HEK293 (cell line): ENCODE measurements around the gene CKLF.

Experiments
- BCL11B ChIP-seq: fragments of 450-650 bp; formaldehyde crosslinking; IDR thresholded peaks from 2 replicates; pipeline ENCODE4 v1.5.1; 2016; ENCODE audit warnings: low read depth, missing biosample characterization, missing genetic modification characterization
- EGR2 ChIP-seq: fragments of 450-650 bp; formaldehyde crosslinking; IDR thresholded peaks from 2 replicates; pipeline ENCODE4 v1.5.1; 2016; ENCODE audit warnings: low read depth, missing biosample characterization, missing genetic modification characterization
- KLF1 ChIP-seq: fragments of 450-650 bp; formaldehyde crosslinking; IDR thresholded peaks from 2 replicates; pipeline ENCODE4 v1.5.1; 2016; ENCODE audit warnings: missing biosample characterization, missing genetic modification characterization
- KLF8 ChIP-seq: fragments of 450-650 bp; formaldehyde crosslinking; IDR thresholded peaks from 2 replicates; pipeline ENCODE4 v1.5.1; 2016; ENCODE audit warnings: missing biosample characterization, missing genetic modification characterization
- KLF9 ChIP-seq: fragments of 450-650 bp; formaldehyde crosslinking; IDR thresholded peaks from 2 replicates; pipeline ENCODE4 v1.5.1; 2016; ENCODE audit warnings: missing biosample characterization, missing genetic modification characterization, low read depth
- PATZ1 ChIP-seq: fragments of 450-650 bp; formaldehyde crosslinking; IDR thresholded peaks from 2 replicates; pipeline ENCODE4 v1.5.1; 2016; ENCODE audit warnings: missing biosample characterization, missing genetic modification characterization
- ZBTB11 ChIP-seq: fragments of 450-650 bp; formaldehyde crosslinking; conservative IDR thresholded peaks from 2 replicates; pipeline ENCODE4 v1.5.1; 2016; ENCODE audit warnings: low read depth, missing biosample characterization, missing genetic modification characterization
- ZBTB20 ChIP-seq: fragments of 450-650 bp; formaldehyde crosslinking; IDR thresholded peaks from 2 replicates; pipeline ENCODE4 v1.5.1; 2016; ENCODE audit warnings: missing biosample characterization, missing genetic modification characterization
- ZBTB8A ChIP-seq: fragments of 450-650 bp; formaldehyde crosslinking; IDR thresholded peaks from 2 replicates; pipeline ENCODE4 v1.5.1; 2016; ENCODE audit warnings: missing biosample characterization, missing genetic modification characterization
- ZEB2 ChIP-seq: fragments of 450-650 bp; formaldehyde crosslinking; IDR thresholded peaks from 2 replicates; pipeline ENCODE4 v1.5.1; 2016; ENCODE audit warnings: missing biosample characterization, missing genetic modification characterization
- ZFHX2 ChIP-seq: fragments of 450-650 bp; formaldehyde crosslinking; conservative IDR thresholded peaks from 2 replicates; pipeline ENCODE4 v1.5.1; 2016; ENCODE audit warnings: missing biosample characterization, missing genetic modification characterization
- ZFP41 ChIP-seq: fragments of 450-650 bp; formaldehyde crosslinking; IDR thresholded peaks from 2 replicates; pipeline ENCODE4 v1.5.1; 2016; ENCODE audit warnings: missing biosample characterization, missing genetic modification characterization, borderline replicate concordance
- ZIC2 ChIP-seq: fragments of 450-650 bp; formaldehyde crosslinking; IDR thresholded peaks from 2 replicates; pipeline ENCODE4 v1.5.1; 2016; ENCODE audit warnings: missing biosample characterization, missing genetic modification characterization
- ZNF248 ChIP-seq: fragments of 450-650 bp; formaldehyde crosslinking; IDR thresholded peaks from 2 replicates; pipeline ENCODE4 v1.5.1; 2017; ENCODE audit warnings: missing biosample characterization, missing genetic modification characterization
- ZNF398 ChIP-seq: fragments of 450-650 bp; formaldehyde crosslinking; IDR thresholded peaks from 2 replicates; pipeline ENCODE4 v1.5.1; 2017; ENCODE audit warnings: missing biosample characterization, missing genetic modification characterization
- ZNF423 ChIP-seq: fragments of 450-650 bp; formaldehyde crosslinking; IDR thresholded peaks from 2 replicates; pipeline ENCODE4 v1.5.1; 2016; ENCODE audit warnings: missing biosample characterization, missing genetic modification characterization
- ZNF488 ChIP-seq: fragments of 450-650 bp; formaldehyde crosslinking; IDR thresholded peaks from 2 replicates; pipeline ENCODE4 v1.5.1; 2016; ENCODE audit warnings: missing biosample characterization, missing genetic modification characterization
- ZNF513 ChIP-seq: fragments of 450-650 bp; IDR thresholded peaks from 2 replicates; pipeline ENCODE4 v1.5.1; 2018; ENCODE audit warnings: missing biosample characterization, missing genetic modification characterization
- ZNF560 ChIP-seq: fragments of 450-650 bp; formaldehyde crosslinking; IDR thresholded peaks from 2 replicates; pipeline ENCODE4 v1.5.1; 2017; ENCODE audit warnings: missing biosample characterization, missing genetic modification characterization, borderline replicate concordance
- ZNF660 ChIP-seq: fragments of 450-650 bp; IDR thresholded peaks from 2 replicates; pipeline ENCODE4 v1.5.1; 2018; ENCODE audit warnings: missing biosample characterization, mild to moderate bottlenecking, missing genetic modification characterization
- ZNF792 ChIP-seq: fragments of 450-650 bp; formaldehyde crosslinking; IDR thresholded peaks from 2 replicates; pipeline ENCODE4 v1.5.1; 2016; ENCODE audit warnings: missing biosample characterization, missing genetic modification characterization

Gene CKLF

GRCh38 chr16:66605177-66605978, 53.0 kb downstream of the CKLF start (continued):
- TF ChIP-seq BCL11B, result no peak
- TF ChIP-seq ZNF513 (tag by site-specific recombination), result no peak
- TF ChIP-seq ZNF488 (tag by site-specific recombination), result no peak
- 0 out of 2 replicates have a peak, but pooled peaks have one; percentile 5 for TF ChIP-seq ZBTB11 (tag by site-specific recombination)
- TF ChIP-seq ZIC2 (tag by site-specific recombination), result peak; percentile 63
- TF ChIP-seq ZNF248, result no peak
- TF ChIP-seq ZNF792 (tag by site-specific recombination), result peak; percentile 93
- 0 out of 2 replicates have a peak, but pooled peaks have one; percentile 26 for TF ChIP-seq EGR2 (tag by site-specific recombination)
- 0 out of 2 replicates have a peak, but pooled peaks have one; percentile 47 for TF ChIP-seq KLF1
- no peak for TF ChIP-seq ZBTB8A (tag by site-specific recombination)
- TF ChIP-seq KLF8 (tag by site-specific recombination), result peak; percentile 10; the same call in 1 of the 2 replicates
- 0 out of 2 replicates have a peak, but pooled peaks have one; percentile 16 for TF ChIP-seq ZNF423 (tag by site-specific recombination)
- no peak for TF ChIP-seq ZFP41 (tag by site-specific recombination)
- peak; percentile 59; the same call in 1 of the 2 replicates for TF ChIP-seq KLF9 (tag by site-specific recombination)
- TF ChIP-seq ZNF398 (tag by site-specific recombination), result peak; percentile 85
- peak; percentile 64 for TF ChIP-seq ZFHX2 (tag by site-specific recombination)
- no peak for TF ChIP-seq ZNF560 (tag by site-specific recombination)
- peak; percentile 52 for TF ChIP-seq PATZ1 (tag by site-specific recombination)
- no peak for TF ChIP-seq ZNF660 (tag by site-specific recombination)
- 0 out of 2 replicates have a peak, but pooled peaks have one; percentile 50 for TF ChIP-seq ZEB2 (tag by site-specific recombination)
- peak; percentile 79 for TF ChIP-seq ZBTB20 (tag by site-specific recombination)
